ENCODE results near the gene CD46. TPM values are rescaled to one million over a fixed set of nuclear protein-coding genes. Genes with fewer than 3 reads are reported as not detected.
A peak's percentile ranks its signal among the peaks of the same experiment; 100 is the strongest.
"Not testable (repeated sequence)": the region's sequence is repeated elsewhere in the genome, so short reads cannot be mapped to it uniquely, and the experiment has no call there.

Gene CD46
- total RNA-seq = 93.8 and 98.7 TPM in 2 replicates
- long read RNA-seq, transcript CD46-203 (12 exons, 3,233 nt) = major isoform, 79 of 177 reads
- long read RNA-seq, transcript CD46-208 (13 exons, 3,326 nt) = minor isoform, 22 of 177 reads
- long read RNA-seq, transcript CD46-204 (11 exons, 3,188 nt) = minor isoform, 29 of 177 reads
- long read RNA-seq, partial matches to known transcripts = 13 of 177 reads
- long read RNA-seq, other reads (novel, unspliced or antisense) = 29 of 177 reads

- TF ChIP-seq CTCF (conservative IDR thresholded peaks at IDR 0.05) = no peak
- Mint-ChIP-seq H3K27me3 (ENCODE audit: low read depth) (no peaks in the 10 kb centered on the region), H3K27ac (ENCODE audit: unreplicated experiment) (peak within 1 kb of the TSS; percentile 99), H3K4me1 (peaks cover 51% of the 10 kb centered on the region), H3K9me3 (peaks cover 3% of the 10 kb centered on the region), H3K36me3 (ENCODE audit: low read depth) (peaks cover 4% of the 10 kb centered on the region), H3K4me3 (peak within 1 kb of the TSS; percentile 100)
- DNase-seq (ENCODE audit: low read depth, low spot score) = peak; percentile 86
Measured at GRCh38 chr1:207751790-207752455, at the start of gene CD46. TSS of gene CD46 (plus strand) at chr1:207752054. CDS start at chr1:207752213, 159 bp downstream.

DNA sequence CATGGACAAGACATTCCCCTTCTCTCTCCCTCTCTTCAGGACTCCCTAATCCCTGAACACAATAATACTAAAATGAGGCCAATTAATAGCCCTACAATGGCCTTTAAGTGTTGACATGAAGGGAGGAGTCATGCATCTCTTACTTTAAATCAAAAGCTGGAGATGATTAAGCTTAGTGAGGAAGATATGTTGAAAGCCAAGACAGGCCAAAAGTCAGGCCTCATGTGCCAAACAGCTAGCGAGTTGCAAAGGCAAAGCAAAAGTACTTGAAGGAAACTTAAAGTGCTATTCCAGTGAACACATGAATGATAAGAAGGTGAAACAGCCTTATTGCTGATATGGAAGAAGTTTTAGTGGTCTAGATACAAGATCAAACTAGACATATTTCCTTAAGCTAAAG is 49.5 kb upstream of the CD46 start:
- Mint-ChIP-seq H3K4me3 (no peak overlapping the region), H3K9me3 (no peaks in the 10 kb centered on the region), H3K27me3 (ENCODE audit: low read depth) (no peaks in the 10 kb centered on the region), H3K27ac (ENCODE audit: unreplicated experiment) (no peak overlapping the region), H3K4me1 (no peaks in the 10 kb centered on the region), H3K36me3 (ENCODE audit: low read depth) (no peaks in the 10 kb centered on the region)
- TF ChIP-seq CTCF (conservative IDR thresholded peaks at IDR 0.05) = no peak
- DNase-seq (ENCODE audit: low read depth, low spot score) = no peak

DNA sequence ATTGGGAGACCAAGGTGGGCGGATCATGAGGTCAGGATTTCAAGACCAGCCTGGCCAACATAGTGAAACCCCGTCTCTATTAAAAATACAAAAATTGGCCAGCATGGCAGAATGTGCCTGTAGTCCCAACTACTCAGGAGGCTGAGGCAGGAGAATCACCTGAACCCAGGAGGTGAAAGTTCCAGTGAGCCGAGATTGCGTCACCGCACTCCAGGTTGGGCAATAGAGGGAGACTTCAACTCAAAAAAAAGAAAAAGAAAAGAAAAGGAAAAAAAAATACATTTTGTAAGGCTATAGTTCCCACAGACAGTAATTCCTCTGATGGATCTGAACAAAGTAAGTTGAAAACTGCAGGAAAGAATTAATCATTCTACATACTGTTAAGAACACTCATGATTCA is 48.1 kb upstream of the CD46 start:
- Mint-ChIP-seq H3K36me3 (ENCODE audit: low read depth) (no peaks in the 10 kb centered on the region), H3K27ac (ENCODE audit: unreplicated experiment) (no peak overlapping the region)

GRCh38 chr1:207708004-207708403 is 43.9 kb upstream of the CD46 start:
- H3K4me1 Mint-ChIP-seq; DNase-seq (ENCODE audit: low read depth, low spot score); H3K9me3 Mint-ChIP-seq; H3K27ac Mint-ChIP-seq (ENCODE audit: unreplicated experiment); H3K27me3 Mint-ChIP-seq (ENCODE audit: low read depth); H3K4me3 Mint-ChIP-seq; H3K36me3 Mint-ChIP-seq (ENCODE audit: low read depth): not testable (repeated sequence)

More for the DNA sequence above, 48.1 kb upstream of the CD46 start:
- Mint-ChIP-seq H3K27me3 (ENCODE audit: low read depth) (no peaks in the 10 kb centered on the region), H3K4me1 (no peaks in the 10 kb centered on the region), H3K4me3 (no peak overlapping the region), H3K9me3 (no peaks in the 10 kb centered on the region)
- DNase-seq (ENCODE audit: low read depth, low spot score) = no peak
- no peak for TF ChIP-seq CTCF (conservative IDR thresholded peaks at IDR 0.05)

GRCh38 chr1:207711285-207711684 is 40.6 kb upstream of the CD46 start:
- Mint-ChIP-seq H3K4me3 (no peak overlapping the region), H3K4me1 (no peaks in the 10 kb centered on the region), H3K27me3 (ENCODE audit: low read depth) (no peaks in the 10 kb centered on the region), H3K9me3 (no peaks in the 10 kb centered on the region), H3K36me3 (ENCODE audit: low read depth) (no peaks in the 10 kb centered on the region), H3K27ac (ENCODE audit: unreplicated experiment) (no peak overlapping the region)
- TF ChIP-seq CTCF (conservative IDR thresholded peaks at IDR 0.05) = no peak
- no peak for DNase-seq (ENCODE audit: low read depth, low spot score)

GRCh38 chr1:207712701-207713100 is 39.2 kb upstream of the CD46 start:
- not testable (repeated sequence) for H3K27me3 Mint-ChIP-seq (ENCODE audit: low read depth); DNase-seq (ENCODE audit: low read depth, low spot score); H3K4me1 Mint-ChIP-seq; H3K4me3 Mint-ChIP-seq; H3K36me3 Mint-ChIP-seq (ENCODE audit: low read depth); H3K27ac Mint-ChIP-seq (ENCODE audit: unreplicated experiment); H3K9me3 Mint-ChIP-seq

Measured in neural crest cell (in vitro differentiated cells).